Activated T-helper 1 cell treated with anti-CD3 and anti-CD28 coated beads, Interleukin-12 subunit alpha, Interleukin-12 subunit beta, Interleukin-2, Interleukin-4 antibody, amounts not matched to agents 30 ng/mL and 10 ng/mL and 1 ng/mL, durations not matched to agents 14 hours and 24 hours and 36 hours (primary cell): Measurements from ENCODE around the gene KLK12. TPM values are rescaled to one million over a fixed set of nuclear protein-coding genes. Genes with fewer than 3 reads are reported as not detected.

Experiments used
- DNase-seq: peaks from one replicate; pipeline ENCODE4 v3.0.0; 2021; ENCODE audit warnings: low spot score
- H3K27ac Mint-ChIP-seq: one replicate; pipeline ENCODE4 v1.8.0; 2021; ENCODE audit warnings: mild to moderate bottlenecking, mixed read lengths
- H3K27me3 Mint-ChIP-seq: one replicate; pipeline ENCODE4 v1.8.0; 2022; ENCODE audit warnings: mild to moderate bottlenecking, moderate library complexity, mixed read lengths; ENCODE audit not compliant: insufficient read depth
- H3K36me3 Mint-ChIP-seq: one replicate; pipeline ENCODE4 v1.8.0; 2021; ENCODE audit warnings: low read depth, mixed read lengths
- H3K4me1 Mint-ChIP-seq: one replicate; pipeline ENCODE4 v1.8.0; 2021; ENCODE audit warnings: low read depth, mixed read lengths
- H3K4me3 Mint-ChIP-seq: one replicate; pipeline ENCODE4 v1.8.0; 2021; ENCODE audit warnings: mild to moderate bottlenecking, moderate library complexity, mixed read lengths
- H3K9me3 Mint-ChIP-seq: one replicate; pipeline ENCODE4 v1.8.0; 2021; ENCODE audit warnings: mixed read lengths
- intact Hi-C: fragments of 100-400 bp; cut with micrococcal nuclease; formaldehyde crosslinking; loops from one replicate; pipeline ENCODE4 v1.15.1; 2024
- total RNA-seq: library from RNA; stranded (reverse); gene quantifications from 2 replicates; pipeline ENCODE4 v1.2.3, GENCODE V29; 2022

Gene KLK12
- total RNA-seq, 1 donor from 2014 or later = not detected

DNA sequence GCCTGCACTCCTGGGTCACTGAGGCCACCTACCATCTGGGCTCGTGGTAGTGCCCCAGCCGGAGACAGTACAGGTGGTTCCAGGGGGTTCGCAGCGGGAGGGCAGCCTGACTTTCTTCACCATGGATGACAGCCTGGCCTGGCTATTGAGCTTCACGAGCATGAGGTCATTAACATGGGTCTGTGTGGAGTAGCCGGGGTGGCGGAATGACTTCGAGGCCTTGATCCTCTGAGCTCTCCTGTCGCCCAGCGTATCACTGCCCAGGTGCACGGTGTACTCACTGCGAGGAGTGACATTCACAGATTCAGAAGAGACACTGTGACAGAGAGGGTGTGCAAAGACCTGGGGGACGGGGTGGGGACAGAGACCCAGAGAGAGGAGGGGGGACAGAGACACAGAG, 54.6 kb downstream of the KLK12 start:
- peaks cover 14% of the 10 kb centered on the region for H3K27me3 Mint-ChIP-seq
- no peaks in the 10 kb centered on the region for H3K36me3 Mint-ChIP-seq

DNA sequence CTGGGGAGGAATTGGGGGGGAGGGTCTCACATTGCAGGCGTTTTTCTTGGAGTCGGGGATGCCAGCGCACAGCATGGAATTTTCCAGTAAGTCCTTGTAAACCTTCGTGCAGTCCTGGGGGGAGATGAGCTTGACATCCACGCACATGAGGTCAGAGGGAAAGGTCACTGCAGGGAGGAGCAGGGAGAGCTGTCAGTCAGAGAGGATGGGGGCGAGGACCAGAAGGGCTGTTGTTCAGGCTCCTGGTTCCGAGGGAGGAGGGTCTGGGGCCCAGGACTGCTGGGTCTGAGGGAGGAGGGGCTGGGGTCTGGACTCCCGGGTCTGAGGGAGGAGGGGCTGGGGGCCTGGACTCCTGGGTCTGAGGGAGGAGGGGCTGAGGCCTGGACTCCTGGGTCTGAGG, 55.0 kb downstream of the KLK12 start:
- Mint-ChIP-seq H3K36me3 (no peaks in the 10 kb centered on the region), H3K4me3 (no peak overlapping the region), H3K27ac (no peak overlapping the region), H3K4me1 (no peaks in the 10 kb centered on the region), H3K9me3 (no peaks in the 10 kb centered on the region), H3K27me3 (peaks cover 12% of the 10 kb centered on the region)
- intact Hi-C loops = no loop called here
- no peak for DNase-seq

More for the DNA sequence above, 54.6 kb downstream of the KLK12 start:
- Mint-ChIP-seq H3K4me3 (no peak overlapping the region), H3K4me1 (no peaks in the 10 kb centered on the region), H3K27ac (no peak overlapping the region), H3K9me3 (no peaks in the 10 kb centered on the region)
- no peak for DNase-seq
- intact Hi-C loops = no loop called here

Other genes starting within 250 kb of the KLK12 start
- gene ACP4, start 244.6 kb downstream of the KLK12 start, total RNA-seq = not detected in 2 replicates
- 2.5 and 3.4 TPM in 2 replicates for gene KLK1, start 211.2 kb downstream of the KLK12 start, total RNA-seq
- not detected in 2 replicates for gene KLK15, start 201.4 kb downstream of the KLK12 start, total RNA-seq
- gene KLK3, start 180.1 kb downstream of the KLK12 start, total RNA-seq = not detected in 2 replicates
- not detected in 2 replicates for gene KLK2, start 161.6 kb downstream of the KLK12 start, total RNA-seq
- gene KLK4, start 123.6 kb downstream of the KLK12 start, total RNA-seq = not detected in 2 replicates
- not detected in 2 replicates for gene KLK5, start 82.0 kb downstream of the KLK12 start, total RNA-seq
- not detected in 2 replicates for gene KLK6, start 65.4 kb downstream of the KLK12 start, total RNA-seq
- not detected in 2 replicates for gene KLK7, start 51.1 kb downstream of the KLK12 start, total RNA-seq
- not detected in 2 replicates for gene KLK8, start 33.4 kb downstream of the KLK12 start, total RNA-seq
- not detected in 2 replicates for gene KLK10, start 15.3 kb downstream of the KLK12 start, total RNA-seq
- gene KLK11, start 8.4 kb downstream of the KLK12 start, total RNA-seq = not detected in 2 replicates
- gene KLK13, start 30.1 kb upstream of the KLK12 start, total RNA-seq = not detected in 2 replicates
- 0.64 and 1.2 TPM in 2 replicates for gene KLK14, start 47.9 kb upstream of the KLK12 start, total RNA-seq
- 12.5 and 14.0 TPM in 2 replicates for gene CTU1, start 73.4 kb upstream of the KLK12 start, total RNA-seq
- 0.29 and 0.42 TPM in 2 replicates for gene SIGLEC9, start 89.9 kb upstream of the KLK12 start, total RNA-seq
- not detected in 2 replicates for gene SIGLEC7, start 107.3 kb upstream of the KLK12 start, total RNA-seq
- gene CD33, start 190.1 kb upstream of the KLK12 start, total RNA-seq = 6.3 and 6.8 TPM in 2 replicates
- gene SIGLECL1, start 216.1 kb upstream of the KLK12 start, total RNA-seq = not detected in 2 replicates